IPS-11a (cell line): ENCODE data around the gene COL16A1.

Experiments used
- H3K4me3 ChIP-seq: one replicate; pipeline ENCODE4 v1.5.1; 2013; ENCODE audit warnings: low read depth, low read length, control low read depth

COL16A1 gene

DNA sequence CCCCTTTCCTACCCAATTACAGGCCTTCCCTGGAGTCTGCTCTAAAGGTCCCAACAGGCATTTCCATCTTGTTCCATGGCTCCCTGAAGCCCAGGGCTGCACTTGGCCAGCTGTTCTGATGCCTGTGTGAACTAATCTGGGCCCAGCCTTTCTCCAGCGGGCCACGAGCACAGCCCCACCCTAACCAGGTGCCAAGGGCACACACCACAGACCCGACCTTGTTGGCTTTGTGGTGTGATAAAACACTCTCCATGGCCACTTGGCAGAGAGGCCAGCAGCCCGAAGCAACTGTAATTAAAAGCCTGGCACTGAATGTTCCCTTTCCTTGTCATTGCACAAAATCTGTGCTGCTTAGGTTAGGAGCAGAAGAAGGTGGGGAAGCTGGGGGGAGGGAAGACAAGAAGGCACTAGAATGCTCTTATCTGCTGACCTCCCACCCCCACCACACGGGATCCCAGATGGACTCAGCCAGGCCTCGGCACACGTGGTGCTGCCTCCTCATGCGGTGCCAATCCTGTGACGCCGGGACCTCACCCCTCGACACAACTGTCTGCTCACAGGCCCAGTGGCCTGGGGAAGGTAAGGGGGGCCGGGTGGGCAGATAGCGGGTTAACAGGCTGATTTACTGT is 76.4 kb downstream of the COL16A1 start:
- H3K4me3 ChIP-seq = no peak overlapping the region

GRCh38 chr1:31626223-31627207 is 77.3 kb downstream of the COL16A1 start:
- H3K4me3 ChIP-seq = no peak overlapping the region

GRCh38 chr1:31625561-31626222 is 78.1 kb downstream of the COL16A1 start:
- H3K4me3 ChIP-seq = no peak overlapping the region

DNA sequence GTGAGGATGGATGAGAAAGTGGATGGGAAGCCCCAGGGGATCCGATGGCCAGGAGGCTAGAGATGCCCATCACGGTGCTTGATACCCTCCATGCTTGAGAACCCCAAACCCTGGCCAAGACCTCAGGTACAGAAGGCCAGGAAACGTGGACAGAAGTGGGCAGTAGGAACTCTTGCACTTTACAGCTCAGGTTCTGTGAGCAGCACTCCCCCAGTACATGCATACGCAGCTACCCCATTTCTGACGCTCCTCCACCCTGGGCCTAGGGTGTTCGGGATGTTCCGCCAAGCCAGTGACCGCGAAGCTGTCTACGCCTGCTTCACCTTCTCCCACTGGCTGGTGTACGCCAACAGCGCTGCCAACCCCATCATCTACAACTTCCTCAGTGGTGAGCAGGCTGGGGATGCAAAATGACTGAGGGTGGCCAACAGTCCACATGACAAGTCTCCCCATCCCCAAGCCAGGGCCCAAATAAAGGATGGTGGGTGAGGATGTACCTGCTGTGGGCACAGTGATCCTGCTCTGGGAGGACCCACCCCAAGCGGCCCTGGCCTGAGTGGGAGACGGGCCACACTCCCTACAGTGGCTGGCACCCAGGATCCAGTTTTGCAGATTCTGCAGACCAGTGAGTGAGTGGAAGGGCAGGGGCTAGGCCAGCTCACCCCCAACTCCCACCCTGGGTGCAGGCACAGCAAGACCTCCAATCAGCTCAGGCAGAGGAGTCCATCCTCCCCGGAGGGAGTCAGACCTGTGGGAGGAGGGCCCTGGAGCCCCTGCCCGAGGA is 78.9 kb downstream of the COL16A1 start:
- H3K4me3 ChIP-seq = no peak overlapping the region

GRCh38 chr1:31624309-31624708 is 79.5 kb downstream of the COL16A1 start:
- no peak overlapping the region for H3K4me3 ChIP-seq

- no peak overlapping the region for H3K4me3 ChIP-seq
Observed at GRCh38 chr1:31623365-31623764, 80.5 kb downstream of the COL16A1 start.

GRCh38 chr1:31621847-31622730 is 81.7 kb downstream of the COL16A1 start:
- H3K4me3 ChIP-seq = no peak overlapping the region

GRCh38 chr1:31621498-31621820 is 82.4 kb downstream of the COL16A1 start:
- no peak overlapping the region for H3K4me3 ChIP-seq

- no peak overlapping the region for H3K4me3 ChIP-seq
Observed at GRCh38 chr1:31620631-31621497, 83.0 kb downstream of the COL16A1 start.

- H3K4me3 ChIP-seq = no peak overlapping the region
Observed at GRCh38 chr1:31618916-31619846, 84.6 kb downstream of the COL16A1 start.

GRCh38 chr1:31617916-31618746 is 85.7 kb downstream of the COL16A1 start:
- H3K4me3 ChIP-seq = peak overlapping the region; percentile 50

- H3K4me3 ChIP-seq = peak within 1 kb of the TSS; percentile 50
Observed at GRCh38 chr1:31617218-31617915, 86.5 kb downstream of the COL16A1 start, which contains the start of gene HCRTR1. HCRTR1 (plus strand) TSS chr1:31617689; CDS start chr1:31619193, 1,504 bp downstream.

GRCh38 chr1:31615939-31616338 is 87.9 kb downstream of the COL16A1 start:
- H3K4me3 ChIP-seq = no peak overlapping the region

DNA sequence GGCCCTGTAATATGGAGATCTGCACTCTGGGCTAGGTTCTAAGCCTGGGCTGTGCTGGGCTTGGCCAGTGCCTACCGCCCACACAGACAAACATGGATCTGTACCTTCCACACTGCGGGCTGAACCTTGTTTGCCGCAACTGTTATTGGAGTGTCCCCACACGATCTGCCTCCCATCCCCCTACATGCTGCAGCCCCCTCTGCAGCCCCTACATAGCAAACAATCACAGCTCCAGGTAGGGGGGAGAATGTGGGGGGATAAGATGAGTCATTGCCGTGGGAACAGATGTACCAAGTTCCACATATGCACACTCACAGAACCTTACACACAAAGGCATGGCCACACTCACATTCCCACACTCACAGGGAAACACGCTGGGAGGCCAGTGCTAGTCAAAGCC is 88.4 kb downstream of the COL16A1 start:
- no peak overlapping the region for H3K4me3 ChIP-seq

- H3K4me3 ChIP-seq = no peak overlapping the region
Observed at GRCh38 chr1:31614414-31615005, 89.3 kb downstream of the COL16A1 start.

DNA sequence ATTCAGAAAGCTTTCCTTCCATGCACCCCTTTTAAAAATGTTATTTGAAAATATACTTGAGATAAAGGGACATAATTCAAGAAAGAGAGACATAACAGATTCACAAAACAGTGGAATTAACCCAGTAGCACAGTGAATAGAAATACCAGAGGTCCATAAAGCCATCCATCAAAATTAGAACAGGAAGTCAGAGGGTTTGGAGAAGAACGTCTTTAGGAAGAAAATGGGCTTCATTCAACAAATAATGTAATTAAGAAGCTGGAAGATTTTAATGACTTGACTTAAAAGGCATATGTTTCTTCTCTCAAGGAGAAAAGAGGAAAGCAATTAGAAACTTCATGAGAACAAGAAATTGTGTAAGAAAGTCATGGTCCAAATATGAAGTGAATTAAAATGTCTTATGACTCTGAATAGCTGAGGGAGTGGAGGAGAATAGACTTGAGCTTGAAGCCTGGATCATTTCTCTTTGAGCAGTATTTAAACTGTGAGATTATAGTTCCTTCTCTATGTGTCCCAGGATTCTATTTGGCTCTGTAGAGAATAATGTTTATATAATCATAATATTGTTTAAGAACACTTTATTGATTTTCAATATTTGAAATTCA is 94.2 kb downstream of the COL16A1 start:
- H3K4me3 ChIP-seq = no peak overlapping the region
